Fibroblast of the conjunctiva (primary cell): Measurements from ENCODE around the gene NLRC3.
"Not testable (repeated sequence)": the region's sequence is repeated elsewhere in the genome, so short reads cannot be mapped to it uniquely, and the experiment has no call there.

Experiments used
- DNase-seq: peaks from one replicate; pipeline ENCODE4 v3.0.0-alpha.2; 2010; ENCODE audit warnings: low read depth

The NLRC3 gene

GRCh38 chr16:3513892-3514583, 63.2 kb downstream of the NLRC3 start:
- DNase-seq: no peak

- no peak for DNase-seq
Observed at GRCh38 chr16:3511286-3512180, 65.7 kb downstream of the NLRC3 start.

GRCh38 chr16:3510416-3510815, 66.8 kb downstream of the NLRC3 start:
- DNase-seq: no peak

GRCh38 chr16:3509470-3509928, 67.7 kb downstream of the NLRC3 start:
- no peak for DNase-seq

GRCh38 chr16:3508736-3509135, 68.5 kb downstream of the NLRC3 start:
- no peak for DNase-seq

GRCh38 chr16:3503523-3503922, 73.7 kb downstream of the NLRC3 start:
- no peak for DNase-seq

- no peak for DNase-seq
Observed at GRCh38 chr16:3501783-3502400, 75.3 kb downstream of the NLRC3 start.

GRCh38 chr16:3501412-3501761, 75.8 kb downstream of the NLRC3 start:
- not testable (repeated sequence) for DNase-seq

- no peak for DNase-seq
Observed at GRCh38 chr16:3498988-3499387, 78.2 kb downstream of the NLRC3 start.

- DNase-seq: no peak
Observed at GRCh38 chr16:3497771-3498170, 79.4 kb downstream of the NLRC3 start.

- DNase-seq: no peak
Observed at GRCh38 chr16:3496386-3496785, 80.8 kb downstream of the NLRC3 start.

- no peak for DNase-seq
Observed at GRCh38 chr16:3495176-3495575, 82.0 kb downstream of the NLRC3 start, which contains the start of gene C16orf90. Gene C16orf90, minus strand, starts transcription at chr16:3495489. Its CDS starts 68 bp downstream, at chr16:3495421.

- DNase-seq: no peak
Observed at GRCh38 chr16:3494386-3494973, 82.7 kb downstream of the NLRC3 start.

GRCh38 chr16:3492356-3492755, 84.8 kb downstream of the NLRC3 start:
- DNase-seq: no peak

- no peak for DNase-seq
Observed at GRCh38 chr16:3490911-3491629, 86.1 kb downstream of the NLRC3 start.
